ENCODE results near the gene IRF2BP2. TPM values are rescaled to one million over a fixed set of nuclear protein-coding genes. Genes with fewer than 3 reads are reported as not detected.

Gene IRF2BP2
- polyA plus RNA-seq, 2 of the 4 experiments (the other 2 are of a cell fraction), result 38.2 to 53.5 TPM

- TF ChIP-seq PHF8 (IDR thresholded peaks at IDR 0.05; ENCODE audit: borderline replicate concordance, low read depth), result no peak
Observed at GRCh38 chr1:234582186-234582585, 27.8 kb downstream of the IRF2BP2 start (continued).

- WGBS (ENCODE audit: missing lambda C conversion rate), result 74% methylated on average over 7 of the region's 7 CpGs
- TF ChIP-seq RNF2 (IDR thresholded peaks at IDR 0.05; ENCODE audit: borderline replicate concordance, low read depth) (no peak), KDM1A (IDR thresholded peaks at IDR 0.05; ENCODE audit: low read depth) (no peak), REST (IDR thresholded peaks at IDR 0.05) (no peak), KDM5A (IDR thresholded peaks at IDR 0.05) (no peak), TP53 (CRISPR knock-in tag; IDR thresholded peaks at IDR 0.05) (no peak), BCL3 (IDR thresholded peaks at IDR 0.05) (no peak), FOSB (CRISPR knock-in tag; IDR thresholded peaks at IDR 0.05) (no peak), E2F6 (IDR thresholded peaks at IDR 0.05; ENCODE audit: borderline replicate concordance, low read depth) (no peak)
- TF ChIP-seq, protein P1, sequence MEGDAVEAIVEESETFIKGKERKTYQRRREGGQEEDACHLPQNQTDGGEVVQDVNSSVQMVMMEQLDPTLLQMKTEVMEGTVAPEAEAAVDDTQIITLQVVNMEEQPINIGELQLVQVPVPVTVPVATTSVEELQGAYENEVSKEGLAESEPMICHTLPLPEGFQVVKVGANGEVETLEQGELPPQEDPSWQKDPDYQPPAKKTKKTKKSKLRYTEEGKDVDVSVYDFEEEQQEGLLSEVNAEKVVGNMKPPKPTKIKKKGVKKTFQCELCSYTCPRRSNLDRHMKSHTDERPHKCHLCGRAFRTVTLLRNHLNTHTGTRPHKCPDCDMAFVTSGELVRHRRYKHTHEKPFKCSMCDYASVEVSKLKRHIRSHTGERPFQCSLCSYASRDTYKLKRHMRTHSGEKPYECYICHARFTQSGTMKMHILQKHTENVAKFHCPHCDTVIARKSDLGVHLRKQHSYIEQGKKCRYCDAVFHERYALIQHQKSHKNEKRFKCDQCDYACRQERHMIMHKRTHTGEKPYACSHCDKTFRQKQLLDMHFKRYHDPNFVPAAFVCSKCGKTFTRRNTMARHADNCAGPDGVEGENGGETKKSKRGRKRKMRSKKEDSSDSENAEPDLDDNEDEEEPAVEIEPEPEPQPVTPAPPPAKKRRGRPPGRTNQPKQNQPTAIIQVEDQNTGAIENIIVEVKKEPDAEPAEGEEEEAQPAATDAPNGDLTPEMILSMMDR (IDR thresholded peaks at IDR 0.05), result no peak
- no peak overlapping the region for H3K4me3 ChIP-seq
- no peaks in the 10 kb centered on the region for H3K9me3 ChIP-seq
- no peak overlapping the region for H3K27ac ChIP-seq
- no peak for FAIRE-seq
- no peak for ATAC-seq
- ChIA-PET CTCF (interaction anchor here (0.8 kb wide), 2 partner anchors 17 to 397 kb away, joined by 3 read pairs; no protein-coding TSS in a partner anchor), POLR2A (no interaction called here)
- no peak overlapping the region for H3K4me2 ChIP-seq
- H3K4me1 ChIP-seq, result 0 out of 3 replicates have a peak, but pooled peaks cover 3% of the 10 kb centered on the region
- no peak for DNase-seq (ENCODE audit: low read depth in 1 of 2, low spot score in 1 of 2)
Observed at GRCh38 chr1:234581063-234581714, 28.8 kb downstream of the IRF2BP2 start.

DNA sequence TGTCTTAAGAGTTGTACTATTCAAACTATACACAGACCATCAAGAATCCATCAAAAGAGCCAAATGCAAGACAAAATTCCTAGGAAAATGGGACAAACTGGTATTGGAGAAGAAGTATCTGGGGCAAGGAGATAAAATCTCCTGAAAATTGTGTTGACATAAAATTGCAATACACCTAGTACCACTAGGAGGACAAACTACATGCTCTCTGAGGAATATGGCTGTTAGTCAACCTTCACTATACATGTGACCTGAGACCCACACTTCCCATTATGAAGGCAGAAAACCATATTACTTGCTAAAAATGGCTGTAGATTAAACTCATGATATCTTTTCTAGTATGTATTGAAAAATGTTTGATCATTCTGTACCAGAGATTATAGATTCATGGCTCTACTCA, 30.0 kb downstream of the IRF2BP2 start:
- FAIRE-seq (no peak), ATAC-seq (peak; percentile 56 to 82; a peak in 3 of 6 replicates), DNase-seq (ENCODE audit: low read depth in 1 of 2, low spot score in 1 of 2) (peak; percentile 47 to 69)
- Histone ChIP-seq H3K4me1 (no peaks in the 10 kb centered on the region), H3K4me3 (no peak overlapping the region), H3K27ac (no peak overlapping the region), H3K9me3 (no peaks in the 10 kb centered on the region), H3K4me2 (no peak overlapping the region)
- POLR2A ChIA-PET, result no interaction called here
- CTCF ChIA-PET, result no interaction called here
- TF ChIP-seq EP300 (IDR thresholded peaks at IDR 0.05) (no peak), GATA3 (IDR thresholded peaks at IDR 0.05; ENCODE audit: borderline replicate concordance) (peak; percentile 31; the same call in 1 of the 2 replicates), CEBPB (IDR thresholded peaks at IDR 0.05) (0 out of 4 replicates have a peak, but pooled peaks of 1 of the 2 experiments have one; percentile 16), FOXS1 (CRISPR knock-in tag; IDR thresholded peaks at IDR 0.05) (no peak), RAD21 (conservative IDR thresholded peaks at IDR 0.05 in 1 of 2, IDR thresholded peaks at IDR 0.05 in 1 of 2) (peak; percentile 19 to 40; a peak in 2 of 5 replicates), PHF8 (IDR thresholded peaks at IDR 0.05; ENCODE audit: borderline replicate concordance, low read depth) (no peak), USF2 (IDR thresholded peaks at IDR 0.05) (no peak)
- TF ChIP-seq, protein P1 (IDR thresholded peaks at IDR 0.05), result peak; percentile 21; the same call in 2 of the 3 replicates

All from A549 (cell line).